Gastroesophageal sphincter (tissue), 4 donors: ENCODE data around the gene TPCN1. TPM values are rescaled to one million over a fixed set of nuclear protein-coding genes. Genes with fewer than 3 reads are reported as not detected.

Source experiments
- ATAC-seq: fragments of 150-250 bp; one replicate; pipeline ENCODE4 v1.9.1; 2016; ENCODE audit warnings: mild to moderate bottlenecking, moderate library complexity
- H3K27ac ChIP-seq, 4 donors: fragments of 200-600 bp; sonication (generic) in 3 of 4; 1 replicate in 3 of 4; 2 replicates in 1 of 4; pipeline ENCODE4 v1.5.1; 2016 to 2019
- H3K27me3 ChIP-seq: fragments of 200-600 bp; sonication (generic); one replicate; pipeline ENCODE4 v1.5.1; 2019
- H3K36me3 ChIP-seq, 2 donors: fragments of 200-600 bp; sonication (generic); one replicate each; pipeline ENCODE4 v1.5.1; 2019; ENCODE audit warnings: control low read depth in 1 of 2
- H3K4me1 ChIP-seq, 3 donors: fragments of 200-600 bp; sonication (generic); 1 replicate in 2 of 3; 2 replicates in 1 of 3; pipeline ENCODE4 v1.5.1; 2016 to 2019; ENCODE audit warnings: control low read depth in 2 of 3
- H3K4me3 ChIP-seq, 2 donors: fragments of 200-600 bp; sonication (generic); one replicate each; pipeline ENCODE4 v1.5.1; 2019; ENCODE audit warnings: mild to moderate bottlenecking in 1 of 2, moderate library complexity in 1 of 2
- H3K9me3 ChIP-seq, 3 donors: fragments of 200-600 bp; sonication (generic); one replicate each; pipeline ENCODE4 v1.5.1; 2017 to 2019; ENCODE audit warnings: control low read depth in 2 of 3
- CTCF ChIP-seq, 4 experiments: fragments of 200-600 bp in 2 of 4; fragments of 450-650 bp in 2 of 4; sonication (generic) in 1 of 4; IDR thresholded peaks; one replicate each; pipeline ENCODE4 v1.5.1; 2017 to 2019; ENCODE audit warnings: antibody characterized with exemption in 4 of 4, mild to moderate bottlenecking in 2 of 4, moderate library complexity in 2 of 4
- EP300 ChIP-seq: sonication (generic); formaldehyde crosslinking; IDR thresholded peaks from one replicate; pipeline ENCODE4 v1.6.1; 2017; ENCODE audit warnings: antibody characterized with exemption, mild to moderate bottlenecking
- POLR2A ChIP-seq, 2 donors: fragments of 450-650 bp; IDR thresholded peaks; one replicate each; pipeline ENCODE4 v1.6.1; 2017; ENCODE audit warnings: antibody characterized with exemption in 2 of 2, mild to moderate bottlenecking in 2 of 2, moderate library complexity in 1 of 2
- POLR2AphosphoS5 ChIP-seq: sonication (generic); formaldehyde crosslinking; IDR thresholded peaks from one replicate; pipeline ENCODE4 v1.6.1; 2017; ENCODE audit warnings: antibody characterized with exemption
- WGBS, 2 donors: methylation state at CpG; one replicate each; pipeline ENCODE4 v1.1.5; 2018; ENCODE audit warnings: low coverage in 1 of 2; 5-methylcytosine and 5-hydroxymethylcytosine counted together
- total RNA-seq, 4 donors: library from RNA; depleted of rRNA; stranded (reverse); fragments of >200 nt; gene quantifications; one replicate each; pipeline ENCODE4 v1.1.0, GENCODE V29; 2016

TPCN1 gene
- total RNA-seq, 4 donors from 2014 or later: 24.0 to 47.0 (median 37.3) TPM

DNA sequence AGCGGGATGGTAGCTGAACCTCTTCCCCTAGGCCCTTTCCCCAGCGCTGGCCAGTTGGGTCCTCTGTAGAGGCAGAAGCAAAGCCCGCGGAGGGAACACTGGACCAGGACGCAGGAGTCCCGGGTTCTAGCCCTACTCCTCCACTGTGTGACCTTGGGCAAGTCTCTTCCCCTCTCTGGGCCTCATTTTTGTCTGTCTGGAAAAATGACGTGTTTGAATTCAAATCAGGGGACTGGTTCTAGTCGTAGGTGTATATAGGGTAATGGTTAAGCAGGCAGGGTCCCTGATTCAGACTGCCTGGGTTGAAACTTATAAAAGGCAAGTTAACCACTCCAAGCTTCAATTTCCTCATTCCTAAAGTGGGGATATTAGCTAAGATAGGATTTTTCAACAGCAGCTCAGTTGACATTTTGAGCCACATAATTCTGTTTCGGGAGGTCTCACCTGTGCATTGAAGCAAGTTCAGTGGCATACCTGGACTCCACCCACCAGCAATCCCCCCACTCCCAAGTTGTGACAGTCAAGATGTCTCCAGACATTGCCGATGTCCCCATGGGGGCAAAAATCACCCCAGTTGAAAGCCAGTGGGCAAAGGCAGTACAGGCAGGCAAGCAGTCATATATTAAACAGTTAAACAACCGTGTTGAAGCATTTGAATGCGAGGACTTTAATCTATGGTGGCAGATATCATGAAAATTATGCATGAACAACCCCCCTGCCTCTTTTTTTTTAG lies 899 bp downstream of the TPCN1 start:
- WGBS, 2 donors: 10 to 13% methylated on average over 6 to 8 of the region's 12 CpGs
- Histone ChIP-seq H3K9me3 (no peaks in the 10 kb centered on the region), H3K36me3 (peaks cover 0 to 10% of the 10 kb centered on the region in 2 donors), H3K27me3 (no peaks in the 10 kb centered on the region), H3K27ac (peak overlapping the region; percentile 76 to 96 (median 94)), H3K4me1 (peaks cover 5 to 55% (median 14%) of the 10 kb centered on the region in 3 donors), H3K4me3 (peak overlapping the region; percentile 78 to 97)
- TF ChIP-seq CTCF (IDR thresholded peaks at IDR 0.05) (no peak), POLR2AphosphoS5 (no peak), EP300 (no peak), POLR2A (IDR thresholded peaks at IDR 0.05) (no peak)
- no peak for ATAC-seq

GRCh38 chr12:113222730-113223531 lies 1.7 kb downstream of the TPCN1 start:
- Histone ChIP-seq H3K27ac (peak overlapping the region; percentile 76 to 96 (median 94)), H3K27me3 (no peaks in the 10 kb centered on the region), H3K9me3 (no peaks in the 10 kb centered on the region), H3K4me3 (peak overlapping the region; percentile 78 to 97), H3K4me1 (peaks cover 5 to 63% (median 17%) of the 10 kb centered on the region in 3 donors), H3K36me3 (peaks cover 0 to 18% of the 10 kb centered on the region in 2 donors)
- ATAC-seq: peak; percentile 28
- 1 to 6% methylated on average over 11 of the region's 11 CpGs for WGBS, 2 donors
- no peak for TF ChIP-seq POLR2A (IDR thresholded peaks at IDR 0.05)
- TF ChIP-seq POLR2AphosphoS5: peak; percentile 93

- WGBS, 2 donors: 97 to 98% methylated on average over 4 of the region's 4 CpGs
- H3K36me3 ChIP-seq: peaks cover 0 to 38% of the 10 kb centered on the region in 2 donors
- peak overlapping the region in 1 of 4 donors; percentile 96 for H3K27ac ChIP-seq
- ATAC-seq: no peak
- no peaks in the 10 kb centered on the region for H3K27me3 ChIP-seq
- H3K9me3 ChIP-seq: no peaks in the 10 kb centered on the region
- no peak for TF ChIP-seq POLR2A (IDR thresholded peaks at IDR 0.05)
- no peak for TF ChIP-seq CTCF (IDR thresholded peaks at IDR 0.05)
- no peak for TF ChIP-seq POLR2AphosphoS5
- no peak for TF ChIP-seq EP300
- H3K4me3 ChIP-seq: no peak overlapping the region
- H3K4me1 ChIP-seq: peaks cover 5 to 83% (median 20%) of the 10 kb centered on the region in 3 donors
Measured at GRCh38 chr12:113224955-113225354, 3.7 kb downstream of the TPCN1 start.

DNA sequence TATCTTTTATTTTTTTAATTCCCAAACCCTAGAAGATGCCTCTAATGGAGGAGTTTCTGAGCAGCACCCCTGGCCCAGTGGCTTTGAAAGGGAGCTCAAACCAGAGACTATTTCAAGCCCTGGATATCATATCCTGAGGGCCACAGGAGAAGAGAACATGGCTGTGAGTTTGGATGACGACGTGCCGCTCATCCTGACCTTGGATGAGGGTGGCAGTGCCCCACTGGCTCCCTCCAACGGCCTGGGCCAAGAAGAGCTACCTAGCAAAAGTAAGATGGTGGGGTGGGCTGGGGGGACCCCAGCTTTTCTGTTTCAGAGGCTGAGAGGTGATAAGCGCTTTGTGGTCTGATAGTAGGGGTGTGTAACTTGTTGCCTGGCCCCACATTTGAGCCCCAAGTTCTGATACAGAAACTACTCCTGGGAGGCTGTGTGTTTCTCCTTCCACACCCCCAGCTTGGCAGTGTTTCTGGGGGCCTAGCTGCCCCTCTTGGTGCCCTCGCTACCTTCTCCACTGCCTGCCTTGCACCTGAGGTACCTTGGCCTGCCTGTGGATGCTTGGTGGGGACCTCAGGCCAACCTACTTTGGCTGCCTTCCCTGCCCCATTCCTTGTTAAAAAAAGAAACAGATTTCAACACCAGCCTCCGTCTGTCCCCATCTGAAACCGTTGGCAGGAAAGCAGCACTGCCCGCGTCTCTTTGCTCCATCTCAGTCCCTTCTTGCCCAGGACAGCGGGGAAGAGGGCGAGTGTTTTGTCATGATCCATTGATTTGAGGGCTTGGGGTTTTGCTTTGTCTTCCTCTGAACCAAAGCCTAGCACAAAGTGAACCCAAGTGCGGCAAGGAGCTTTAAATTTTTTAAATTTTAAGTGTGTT lies 5.7 kb downstream of the TPCN1 start:
- Histone ChIP-seq H3K9me3 (no peaks in the 10 kb centered on the region), H3K27ac (peak overlapping the region in 2 of 4 donors; percentile 2 to 55), H3K36me3 (peaks cover 0 to 56% of the 10 kb centered on the region in 2 donors), H3K4me3 (no peak overlapping the region), H3K27me3 (no peaks in the 10 kb centered on the region), H3K4me1 (peaks cover 5 to 90% (median 25%) of the 10 kb centered on the region in 3 donors)
- ATAC-seq: peak; percentile 47
- TF ChIP-seq CTCF (IDR thresholded peaks at IDR 0.05): no peak
- TF ChIP-seq POLR2A (IDR thresholded peaks at IDR 0.05): no peak
- TF ChIP-seq POLR2AphosphoS5: peak; percentile 52
- TF ChIP-seq EP300: no peak
- 100% methylated on average over 1 to 7 of the region's 13 CpGs for WGBS, 2 donors
